HEK293 (cell line): Measurements from ENCODE around the gene SPACA9.

Experiments used
- CTCF ChIP-seq: fragments of 450-650 bp; formaldehyde crosslinking; IDR thresholded peaks from 2 replicates; pipeline ENCODE4 v1.5.1; 2016; ENCODE audit warnings: missing biosample characterization, missing genetic modification characterization
- ZBTB26 ChIP-seq: fragments of 450-650 bp; formaldehyde crosslinking; optimal IDR thresholded peaks from 2 replicates; pipeline ENCODE3; 2016; ENCODE audit warnings: missing biosample characterization, mild to moderate bottlenecking, missing genetic modification characterization
- ZBTB8A ChIP-seq: fragments of 450-650 bp; formaldehyde crosslinking; IDR thresholded peaks from 2 replicates; pipeline ENCODE4 v1.5.1; 2016; ENCODE audit warnings: missing biosample characterization, missing genetic modification characterization
- ZNF121 ChIP-seq: fragments of 450-650 bp; formaldehyde crosslinking; IDR thresholded peaks from 2 replicates; pipeline ENCODE4 v1.5.1; 2016; ENCODE audit warnings: missing biosample characterization, missing genetic modification characterization
- ZNF138 ChIP-seq: fragments of 450-650 bp; formaldehyde crosslinking; IDR thresholded peaks from 2 replicates; pipeline ENCODE4 v1.5.1; 2016; ENCODE audit warnings: missing biosample characterization, missing genetic modification characterization, borderline replicate concordance
- ZNF843 ChIP-seq: fragments of 450-650 bp; formaldehyde crosslinking; IDR thresholded peaks from 2 replicates; pipeline ENCODE4 v1.5.1; 2016; ENCODE audit warnings: missing biosample characterization, missing genetic modification characterization
- TF ChIP-seq, protein P1 (sequence below): fragments of 450-650 bp; formaldehyde crosslinking; IDR thresholded peaks from 2 replicates; pipeline ENCODE4 v1.5.1; 2016; ENCODE audit warnings: missing biosample characterization, missing genetic modification characterization

- TF ChIP-seq CTCF = no peak
- TF ChIP-seq, protein P1, sequence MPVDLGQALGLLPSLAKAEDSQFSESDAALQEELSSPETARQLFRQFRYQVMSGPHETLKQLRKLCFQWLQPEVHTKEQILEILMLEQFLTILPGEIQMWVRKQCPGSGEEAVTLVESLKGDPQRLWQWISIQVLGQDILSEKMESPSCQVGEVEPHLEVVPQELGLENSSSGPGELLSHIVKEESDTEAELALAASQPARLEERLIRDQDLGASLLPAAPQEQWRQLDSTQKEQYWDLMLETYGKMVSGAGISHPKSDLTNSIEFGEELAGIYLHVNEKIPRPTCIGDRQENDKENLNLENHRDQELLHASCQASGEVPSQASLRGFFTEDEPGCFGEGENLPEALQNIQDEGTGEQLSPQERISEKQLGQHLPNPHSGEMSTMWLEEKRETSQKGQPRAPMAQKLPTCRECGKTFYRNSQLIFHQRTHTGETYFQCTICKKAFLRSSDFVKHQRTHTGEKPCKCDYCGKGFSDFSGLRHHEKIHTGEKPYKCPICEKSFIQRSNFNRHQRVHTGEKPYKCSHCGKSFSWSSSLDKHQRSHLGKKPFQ = no peak
- no peak for TF ChIP-seq ZNF138 (tag by site-specific recombination)
- TF ChIP-seq ZBTB26 = no peak
- no peak for TF ChIP-seq ZBTB8A (tag by site-specific recombination)
- TF ChIP-seq ZNF843 (tag by site-specific recombination) = no peak
- no peak for TF ChIP-seq ZNF121 (tag by site-specific recombination)
Observed at GRCh38 chr9:132894862-132895835, 16.5 kb downstream of the SPACA9 start.
